NCI-H1105 treated with DMSO at 0.1 percent for 48 hours (cell line): ENCODE measurements around the gene PRAME.
"Not testable (repeated sequence)": the region's sequence is repeated elsewhere in the genome, so short reads cannot be mapped to it uniquely, and the experiment has no call there.

ENCODE experiments used
- DNase-seq: peaks from one replicate; lab custom pipeline; 2025; lab: John Stamatoyannopoulos, UW

PRAME gene

DNA sequence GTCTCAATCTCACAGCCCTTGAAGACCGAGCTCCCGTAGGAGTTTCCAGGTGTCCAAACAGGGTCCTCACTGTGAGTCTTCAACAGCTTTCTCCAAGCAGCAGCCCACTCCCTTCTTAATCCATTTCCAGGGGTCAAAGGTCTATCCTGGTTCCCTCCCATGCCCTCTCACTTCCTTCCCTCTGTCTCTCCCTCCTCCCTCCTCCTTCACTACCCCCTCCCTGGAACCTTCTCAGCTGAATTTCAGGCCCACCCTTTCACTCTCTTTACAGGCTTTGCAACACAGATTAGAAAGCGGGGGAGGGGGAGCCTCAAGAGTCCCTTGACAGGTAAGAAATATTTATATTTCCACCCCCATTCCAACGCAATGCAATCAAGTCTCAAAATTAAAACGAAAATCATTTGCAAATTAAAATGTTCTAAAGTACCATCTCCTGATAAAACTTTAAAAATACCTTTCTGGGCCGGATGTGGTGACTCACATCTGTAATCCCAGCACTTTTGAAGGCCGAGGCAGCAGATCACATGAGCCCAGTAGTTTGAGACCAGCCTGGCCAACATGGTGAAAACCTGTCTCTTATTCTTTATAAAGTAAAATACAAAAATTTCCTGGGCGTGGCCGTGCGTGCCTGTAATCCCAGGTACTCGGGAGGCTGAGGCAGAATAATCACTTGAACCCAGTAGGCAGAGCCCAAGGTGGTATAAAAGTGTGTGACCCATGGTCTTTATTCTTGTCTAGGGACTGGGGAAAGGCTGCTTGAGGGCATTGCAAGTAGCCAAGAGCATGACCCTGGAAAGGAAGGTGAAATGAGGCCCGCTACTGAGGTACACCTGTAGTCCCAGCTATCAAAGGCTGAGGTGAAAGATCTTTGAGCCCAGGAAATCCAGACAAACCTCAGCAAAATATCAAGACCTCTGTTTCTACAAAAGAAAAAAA lies 38.1 kb downstream of the PRAME start:
- no peak for DNase-seq

DNA sequence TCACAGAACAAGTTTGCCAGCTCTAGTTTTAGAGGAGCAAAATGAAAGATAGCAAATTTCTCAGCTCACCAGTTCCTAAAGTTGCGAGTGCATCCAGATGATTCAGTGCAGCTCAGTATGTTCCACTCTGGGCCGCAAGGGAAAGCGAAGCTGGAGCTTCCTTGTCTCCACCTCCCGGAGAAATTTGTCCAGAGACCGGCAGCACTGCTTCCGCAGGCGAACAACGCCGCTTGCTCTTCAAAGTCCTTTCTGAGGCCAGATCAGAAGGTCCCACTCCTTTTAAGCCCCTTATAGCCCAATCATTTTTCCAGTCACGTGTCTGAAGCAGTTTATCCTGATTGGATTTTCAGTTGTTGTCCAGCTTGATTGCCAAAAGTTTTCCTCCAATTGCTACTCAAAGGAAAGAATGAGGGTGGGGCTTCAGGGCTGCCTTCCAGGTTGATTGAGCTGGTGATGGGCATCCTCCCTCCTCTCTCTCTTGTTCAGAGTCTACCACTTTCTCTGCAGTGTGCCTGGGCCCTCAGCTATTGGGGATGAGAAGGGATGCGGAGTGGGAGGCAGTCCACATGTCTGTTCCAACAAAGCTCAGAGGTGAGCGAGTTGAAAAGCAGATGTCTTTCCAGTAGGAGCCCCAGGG lies 38.9 kb downstream of the PRAME start, which contains the start of gene ZNF280A:
Gene ZNF280A, minus strand, starts transcription at position 251 of the 637 bp plus-strand sequence. CDS start 4,640 bp downstream, outside the sequence.
- no peak for DNase-seq

DNA sequence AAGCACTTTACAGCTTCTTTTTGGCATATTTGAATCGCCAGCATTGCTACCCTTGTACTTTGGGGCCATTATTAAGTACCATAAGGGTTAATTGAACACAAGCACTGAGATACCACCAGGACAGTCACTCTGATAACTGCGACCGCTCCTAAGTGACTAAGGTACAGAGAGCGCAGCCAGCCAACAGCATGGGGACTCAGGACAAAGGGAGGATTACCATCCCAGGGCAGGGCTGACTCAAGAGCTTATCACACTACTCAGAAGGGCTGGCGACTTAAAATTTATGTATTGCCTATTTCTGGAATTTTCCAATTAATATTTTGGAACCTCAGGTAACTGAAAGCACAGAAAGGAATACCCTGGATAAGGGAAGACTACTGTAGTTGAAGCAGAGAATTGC lies 39.5 kb downstream of the PRAME start:
- no peak for DNase-seq

DNA sequence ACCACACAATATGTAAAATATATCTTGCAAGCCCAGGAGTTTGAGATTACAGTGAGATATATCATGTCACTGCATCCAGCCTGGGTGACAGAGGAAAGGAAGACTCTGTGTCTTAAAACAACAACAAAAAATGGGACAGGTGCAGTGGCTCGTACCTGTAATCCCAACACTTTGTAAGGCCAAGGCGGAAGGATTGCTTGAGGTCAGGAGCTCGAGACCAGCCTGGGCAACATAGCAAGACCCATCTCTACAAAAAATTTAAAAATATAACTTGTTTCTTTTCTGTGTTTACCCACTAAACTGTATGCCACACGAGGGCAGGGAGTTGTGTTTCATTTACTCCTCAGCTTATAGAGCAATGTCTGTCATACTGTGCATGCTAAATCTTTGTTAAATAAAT lies 42.1 kb downstream of the PRAME start:
- no peak for DNase-seq

DNA sequence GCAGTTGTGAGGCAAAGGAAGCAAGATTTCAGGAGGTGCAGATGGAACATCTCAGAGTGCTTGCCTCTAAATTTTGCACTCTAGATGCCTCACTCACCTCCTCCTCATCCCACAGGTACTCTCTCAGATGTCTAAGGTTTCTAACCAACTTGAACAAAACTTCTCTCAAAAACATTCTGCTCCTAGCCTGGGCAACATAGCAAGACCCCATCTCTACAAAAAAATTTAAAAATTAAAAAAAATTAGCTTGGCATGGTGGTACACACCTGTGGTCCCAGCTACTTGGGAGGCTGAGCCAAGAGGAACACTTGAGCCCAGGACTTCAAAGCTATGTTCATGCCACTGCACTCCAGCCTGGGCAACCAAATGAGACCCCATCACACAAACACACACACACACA lies 43.2 kb downstream of the PRAME start:
- DNase-seq: no peak

DNA sequence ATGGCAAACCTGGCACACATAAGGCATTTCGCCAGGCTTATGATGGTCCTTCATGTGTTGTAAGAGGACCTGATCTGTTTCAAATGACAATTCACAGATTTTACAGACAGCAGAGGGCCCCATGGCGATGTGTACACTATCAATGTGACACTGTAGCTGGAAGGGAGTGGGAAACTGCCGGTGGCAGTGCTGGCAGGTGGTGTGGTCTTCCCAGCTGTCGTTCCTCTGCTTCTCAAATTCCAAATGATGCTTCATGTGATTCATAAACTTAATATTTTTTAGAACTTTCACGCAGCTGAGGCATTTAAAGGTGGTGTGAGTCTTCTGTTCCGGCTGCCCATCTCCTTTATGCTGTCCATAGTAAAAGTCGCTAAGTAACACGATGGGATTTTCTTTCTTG lies 44.6 kb downstream of the PRAME start:
- not testable (repeated sequence) for DNase-seq

DNA sequence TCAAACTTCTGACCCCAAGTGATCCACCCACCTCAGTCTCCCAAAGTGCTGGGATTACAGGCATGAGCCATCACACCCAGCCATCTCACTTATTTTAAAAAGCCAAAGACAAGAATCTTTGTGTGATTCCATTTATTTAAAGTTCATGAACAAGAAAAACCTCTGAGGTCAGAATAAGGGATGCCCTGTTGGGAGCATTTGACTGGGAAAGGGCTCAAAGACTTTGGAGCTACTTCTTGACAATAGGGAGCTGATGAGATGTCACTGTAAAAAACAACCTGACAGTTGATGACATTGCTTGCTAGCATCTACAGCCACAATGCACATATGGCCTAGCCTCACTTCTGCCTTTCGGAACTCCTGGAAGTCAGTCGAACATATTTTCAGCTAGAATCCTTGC lies 45.4 kb downstream of the PRAME start:
- DNase-seq: no peak

DNA sequence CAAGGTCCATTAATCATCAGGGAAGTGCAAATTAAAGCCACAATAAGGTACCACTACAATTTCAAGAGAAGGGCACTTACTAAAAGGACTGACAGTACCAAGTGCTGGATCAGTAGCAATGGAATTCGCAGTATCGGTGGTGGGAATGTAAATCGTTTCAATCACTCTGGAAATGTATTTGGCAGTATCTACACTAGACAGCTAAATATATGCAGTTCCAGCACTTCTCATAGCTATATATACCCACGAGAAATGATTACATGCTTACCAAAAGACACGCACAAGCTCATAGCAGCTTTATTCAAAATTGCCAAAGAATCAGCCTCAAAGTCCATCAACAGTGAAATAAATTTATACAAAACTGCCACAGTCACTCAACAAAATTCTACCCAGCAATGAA lies 46.1 kb downstream of the PRAME start:
- DNase-seq: no peak

DNA sequence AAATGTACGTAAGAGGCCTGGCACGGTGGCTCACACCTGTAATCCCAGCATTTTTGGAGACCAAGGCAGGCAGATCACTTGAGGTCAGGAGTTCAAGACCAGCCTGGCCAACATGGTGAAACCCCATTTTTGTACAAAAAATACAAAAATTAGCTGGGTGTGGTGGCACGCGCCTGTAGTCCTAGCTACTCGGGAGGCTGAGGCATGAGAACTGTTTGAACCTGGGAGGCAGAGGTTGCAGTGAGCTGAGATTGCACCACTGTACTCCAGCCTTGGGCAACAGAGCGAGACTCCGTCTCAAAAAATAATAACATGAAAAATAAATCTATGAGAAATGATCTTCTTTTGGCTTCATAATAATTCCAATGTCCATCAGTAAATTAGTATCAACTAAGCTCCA lies 48.2 kb downstream of the PRAME start:
- not testable (repeated sequence) for DNase-seq

DNA sequence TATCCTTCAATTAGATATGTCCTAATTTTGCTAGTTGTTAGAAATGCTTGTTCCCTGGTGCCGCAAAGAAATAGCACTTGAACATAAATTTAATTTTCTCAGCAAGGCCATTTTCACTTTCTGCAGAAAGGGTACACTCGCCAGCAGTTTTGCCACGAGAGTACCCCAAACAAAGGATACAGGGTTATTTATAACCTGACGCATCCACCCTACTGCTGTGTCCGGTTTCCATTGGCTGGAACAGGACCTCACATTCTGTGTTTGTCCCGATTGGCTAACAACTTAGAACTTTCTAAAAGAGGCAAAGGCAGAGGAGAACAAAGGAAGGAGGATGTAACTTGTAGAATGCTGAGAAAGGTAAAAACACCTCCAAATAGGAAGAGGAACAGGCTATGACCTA lies 49.2 kb downstream of the PRAME start:
- DNase-seq: not testable (repeated sequence)

DNA sequence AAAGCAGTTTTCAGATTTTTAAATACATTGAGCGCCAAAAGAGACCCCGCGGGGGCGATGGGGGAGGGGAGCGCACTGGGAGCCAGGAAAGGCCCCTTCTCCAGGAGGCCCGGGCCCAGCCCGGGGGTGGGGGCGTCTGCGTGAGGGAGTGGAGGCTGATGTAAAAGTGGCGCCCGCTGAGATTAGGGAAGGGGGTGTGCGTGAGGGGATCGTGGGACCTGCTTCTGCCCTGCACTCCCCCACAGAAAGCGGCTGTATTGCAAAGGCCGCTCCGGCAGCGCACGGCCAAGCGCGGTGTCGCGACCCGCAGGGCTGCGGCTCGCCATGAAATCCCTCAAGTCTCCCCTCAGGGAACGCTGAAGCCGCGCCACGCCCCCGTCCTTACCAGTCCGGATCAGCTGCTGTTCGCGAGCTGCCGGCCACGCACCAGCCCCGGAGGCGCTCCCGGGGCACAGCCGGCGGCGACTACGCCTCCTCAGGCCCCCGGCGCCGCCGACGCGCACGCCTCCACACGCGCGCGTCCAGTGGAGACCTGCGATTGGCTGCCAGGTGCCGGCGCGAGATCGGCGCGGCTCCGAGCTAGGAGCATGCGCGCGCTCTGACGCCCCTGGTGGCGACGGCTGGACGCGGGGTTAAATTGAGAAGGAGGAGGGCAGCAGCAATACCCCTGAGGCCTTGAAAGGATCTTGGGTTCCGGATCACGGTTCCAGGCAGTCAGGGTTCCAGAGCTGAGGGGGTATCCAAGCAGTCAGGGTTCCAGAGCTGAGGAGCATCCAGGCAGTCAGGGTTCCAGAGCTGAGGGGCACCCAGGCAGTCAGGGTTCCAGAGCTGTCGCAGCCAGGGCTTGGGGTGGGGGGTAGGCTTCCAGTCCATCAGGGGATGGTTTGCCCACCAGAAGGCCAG lies 50.5 kb downstream of the PRAME start, which contains the start of gene ZNF280B:
Gene ZNF280B, minus strand, starts transcription at position 469 of the 903 bp plus-strand sequence. CDS start 19,344 bp downstream, outside the sequence.
- peak; percentile 78 for DNase-seq

DNA sequence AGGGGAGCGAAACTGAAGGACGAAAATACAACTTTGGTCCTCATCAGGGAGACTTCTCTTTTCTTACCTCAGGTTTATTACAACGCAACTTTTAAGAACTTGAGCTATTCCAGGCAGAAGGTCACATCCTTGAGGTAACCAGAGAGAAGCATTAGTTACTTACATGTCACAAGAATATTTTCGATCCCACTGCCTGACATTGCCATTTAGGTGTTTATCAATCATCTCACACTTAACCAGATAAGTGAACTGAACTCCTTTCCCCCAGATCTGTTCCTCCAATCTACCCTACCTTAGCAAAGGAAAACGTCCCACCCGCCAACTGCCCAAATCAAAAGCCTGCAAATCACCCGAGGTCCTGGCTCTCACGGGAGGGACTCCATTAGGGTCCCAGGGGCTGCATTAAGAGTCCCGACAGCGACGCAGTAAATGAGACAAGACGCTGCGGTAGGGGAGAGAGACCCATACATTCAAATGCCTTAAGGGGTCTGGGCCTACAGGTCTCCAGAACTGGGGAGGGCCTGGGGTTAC lies 51.3 kb downstream of the PRAME start:
- no peak for DNase-seq

DNA sequence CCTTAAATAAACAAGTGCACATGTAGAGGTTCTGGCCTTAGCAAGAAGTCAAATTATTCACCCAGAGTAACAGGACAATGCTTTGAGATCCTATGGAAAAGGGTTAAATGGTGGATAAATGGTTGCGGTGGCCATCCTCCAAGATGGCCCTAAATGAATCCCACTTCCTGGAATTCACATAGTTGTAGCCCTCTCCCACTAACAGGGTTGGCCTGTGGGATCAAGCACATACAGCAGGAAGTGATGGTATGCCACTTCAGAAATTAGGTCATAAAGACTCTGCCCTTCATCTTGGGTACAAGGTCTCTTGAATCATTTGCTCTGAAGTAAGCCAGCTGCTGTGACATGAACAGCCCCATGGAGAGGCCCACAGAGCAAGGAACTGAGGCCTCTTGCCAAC lies 52.3 kb downstream of the PRAME start:
- no peak for DNase-seq

DNA sequence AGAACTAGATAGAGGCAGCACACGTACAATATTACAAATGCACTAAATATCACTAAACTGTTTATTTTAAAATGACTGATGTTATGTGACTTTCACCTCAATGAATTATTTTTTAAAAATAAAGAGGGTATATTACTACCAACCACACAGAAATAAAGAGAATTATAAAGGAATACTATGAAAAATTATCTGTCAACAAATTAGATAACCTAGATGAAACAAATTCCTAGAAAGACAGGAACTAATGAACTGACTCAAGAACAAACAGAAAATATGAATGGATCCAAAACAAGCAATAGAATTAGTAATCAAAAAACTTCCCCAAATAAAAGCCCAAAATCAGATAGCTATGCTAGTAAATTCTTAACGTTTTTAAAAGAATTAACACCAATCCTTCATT lies 60.8 kb downstream of the PRAME start:
- no peak for DNase-seq
